Breast epithelium (tissue), 4 donors: ENCODE measurements around the gene WSB1. TPM values are rescaled to one million over a fixed set of nuclear protein-coding genes. Genes with fewer than 3 reads are reported as not detected.

ENCODE experiments used
- DNase-seq, 2 donors: peaks; one replicate each; pipeline ENCODE4 v3.0.0-alpha.2; 2019; ENCODE audit warnings: low spot score in 2 of 2
- H3K27ac ChIP-seq, 2 donors: fragments of 200-600 bp; sonication (generic) in 1 of 2; one replicate each; pipeline ENCODE4 v1.5.1; 2016 to 2019; ENCODE audit warnings: mild to moderate bottlenecking in 1 of 2
- H3K27me3 ChIP-seq, 2 donors: fragments of 200-600 bp; sonication (generic) in 1 of 2; one replicate each; pipeline versions ENCODE4 v1.5.1 to v1.6.0; 2017 to 2019; ENCODE audit warnings: control low read depth in 1 of 2, mild to moderate bottlenecking in 1 of 2
- H3K36me3 ChIP-seq: fragments of 200-600 bp; one replicate; pipeline ENCODE4 v1.5.1; 2019
- H3K4me1 ChIP-seq, 2 donors: fragments of 200-600 bp; sonication (generic); one replicate each; pipeline ENCODE4 v1.5.1; 2016 to 2019; ENCODE audit warnings: control low read depth in 1 of 2
- H3K4me3 ChIP-seq, 3 donors: fragments of 200-600 bp; sonication (generic); 1 replicate in 2 of 3; 2 replicates in 1 of 3; pipeline ENCODE4 v1.5.1; 2016 to 2019; ENCODE audit warnings: mild to moderate bottlenecking in 3 of 3, moderate library complexity in 2 of 3
- H3K9me3 ChIP-seq, 2 donors: fragments of 200-600 bp; sonication (generic) in 1 of 2; one replicate each; pipeline ENCODE4 v1.5.1; 2016 to 2019; ENCODE audit warnings: control low read depth in 1 of 2
- POLR2A ChIP-seq: fragments of 450-650 bp; IDR thresholded peaks from one replicate; pipeline ENCODE4 v1.6.1; 2016; ENCODE audit warnings: antibody characterized with exemption, mild to moderate bottlenecking, moderate library complexity
- POLR2AphosphoS5 ChIP-seq, 3 donors: sonication (generic); formaldehyde crosslinking; IDR thresholded peaks; one replicate each; pipeline ENCODE4 v1.6.1; 2017; ENCODE audit warnings: antibody characterized with exemption in 3 of 3
- intact Hi-C: fragments of 100-400 bp; cut with DNase I; formaldehyde crosslinking; loops from one replicate; pipeline ENCODE4 v1.15.1; 2023; ENCODE audit warnings: low total_unique reads
- total RNA-seq, 3 donors: library from RNA; depleted of rRNA; stranded (reverse); fragments of >200 nt; gene quantifications; one replicate each; pipeline ENCODE4 v1.1.0, GENCODE V29; 2016
- TF ChIP-seq, protein P1 (sequence below), 3 donors: fragments of 450-650 bp; IDR thresholded peaks; one replicate each; pipeline ENCODE4 v1.5.1; 2016 to 2017; ENCODE audit warnings: antibody characterized with exemption in 3 of 3, mild to moderate bottlenecking in 3 of 3, moderate library complexity in 3 of 3

The WSB1 gene
- total RNA-seq, 3 donors from 2014 or later, result 90.6 to 219 (median 160) TPM

DNA sequence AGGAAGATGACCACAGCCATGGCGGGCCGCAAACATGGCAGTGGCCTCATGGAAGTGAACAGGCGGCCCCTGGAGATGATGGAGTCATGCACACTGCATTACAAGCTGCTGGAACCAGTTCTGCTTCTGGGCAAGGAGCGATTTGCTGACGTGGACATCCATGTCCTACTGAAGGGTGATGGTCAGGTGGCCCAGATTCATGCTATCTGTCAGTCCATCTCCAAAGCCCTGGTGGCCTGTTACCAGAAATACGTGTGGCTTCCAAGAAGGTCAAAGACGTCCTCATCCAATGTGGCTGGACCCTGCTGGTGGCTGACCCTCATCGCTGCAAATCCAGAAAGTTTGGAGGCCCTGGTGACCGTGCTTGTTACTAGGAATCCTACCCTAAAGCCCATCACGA is 13.4 kb upstream of the WSB1 start:
- Histone ChIP-seq H3K27ac (no peak overlapping the region), H3K4me3 (no peak overlapping the region), H3K9me3 (no peaks in the 10 kb centered on the region), H3K36me3 (no peaks in the 10 kb centered on the region), H3K27me3 (no peaks in the 10 kb centered on the region), H3K4me1 (no peaks in the 10 kb centered on the region)
- DNase-seq, result no peak
- TF ChIP-seq, protein P1, sequence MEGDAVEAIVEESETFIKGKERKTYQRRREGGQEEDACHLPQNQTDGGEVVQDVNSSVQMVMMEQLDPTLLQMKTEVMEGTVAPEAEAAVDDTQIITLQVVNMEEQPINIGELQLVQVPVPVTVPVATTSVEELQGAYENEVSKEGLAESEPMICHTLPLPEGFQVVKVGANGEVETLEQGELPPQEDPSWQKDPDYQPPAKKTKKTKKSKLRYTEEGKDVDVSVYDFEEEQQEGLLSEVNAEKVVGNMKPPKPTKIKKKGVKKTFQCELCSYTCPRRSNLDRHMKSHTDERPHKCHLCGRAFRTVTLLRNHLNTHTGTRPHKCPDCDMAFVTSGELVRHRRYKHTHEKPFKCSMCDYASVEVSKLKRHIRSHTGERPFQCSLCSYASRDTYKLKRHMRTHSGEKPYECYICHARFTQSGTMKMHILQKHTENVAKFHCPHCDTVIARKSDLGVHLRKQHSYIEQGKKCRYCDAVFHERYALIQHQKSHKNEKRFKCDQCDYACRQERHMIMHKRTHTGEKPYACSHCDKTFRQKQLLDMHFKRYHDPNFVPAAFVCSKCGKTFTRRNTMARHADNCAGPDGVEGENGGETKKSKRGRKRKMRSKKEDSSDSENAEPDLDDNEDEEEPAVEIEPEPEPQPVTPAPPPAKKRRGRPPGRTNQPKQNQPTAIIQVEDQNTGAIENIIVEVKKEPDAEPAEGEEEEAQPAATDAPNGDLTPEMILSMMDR (IDR thresholded peaks at IDR 0.05), result no peak
- TF ChIP-seq POLR2AphosphoS5 (IDR thresholded peaks at IDR 0.05) (no peak), POLR2A (no peak)
- intact Hi-C loops, result no loop called here

DNA sequence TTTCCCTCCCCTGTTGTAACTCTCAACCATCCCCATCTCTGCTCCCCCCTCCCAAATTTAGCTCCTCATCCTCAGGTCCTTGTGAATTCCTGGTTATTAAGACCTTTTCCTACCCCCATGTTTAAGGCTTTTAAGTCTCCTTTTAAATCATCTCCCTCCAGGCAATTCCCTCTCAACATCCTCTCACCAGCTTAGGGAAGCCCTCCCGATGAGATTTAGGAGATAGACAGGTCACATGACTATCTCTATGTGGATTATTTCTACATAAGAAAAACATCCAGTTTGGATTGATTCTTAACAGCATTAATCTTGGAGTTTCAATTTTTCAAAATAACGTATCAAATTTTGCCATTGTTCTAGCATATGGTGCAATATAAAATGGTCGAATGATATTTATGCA is 12.5 kb upstream of the WSB1 start:
- Histone ChIP-seq H3K9me3 (no peaks in the 10 kb centered on the region), H3K36me3 (no peaks in the 10 kb centered on the region), H3K4me1 (no peaks in the 10 kb centered on the region), H3K27me3 (no peaks in the 10 kb centered on the region), H3K27ac (no peak overlapping the region), H3K4me3 (no peak overlapping the region)
- TF ChIP-seq, protein P1 (IDR thresholded peaks at IDR 0.05), result no peak
- TF ChIP-seq POLR2AphosphoS5 (IDR thresholded peaks at IDR 0.05) (no peak), POLR2A (no peak)
- DNase-seq, result no peak
- intact Hi-C loops, result no loop called here

GRCh38 chr17:27282054-27282551 is 11.8 kb upstream of the WSB1 start:
- no peak for DNase-seq
- intact Hi-C loops, result no loop called here
- Histone ChIP-seq H3K4me3 (no peak overlapping the region), H3K4me1 (no peaks in the 10 kb centered on the region), H3K36me3 (no peaks in the 10 kb centered on the region), H3K27ac (no peak overlapping the region), H3K9me3 (no peaks in the 10 kb centered on the region), H3K27me3 (no peaks in the 10 kb centered on the region)
- TF ChIP-seq POLR2A (no peak), POLR2AphosphoS5 (IDR thresholded peaks at IDR 0.05) (no peak)
- TF ChIP-seq, protein P1 (IDR thresholded peaks at IDR 0.05), result no peak

GRCh38 chr17:27283060-27283459 is 10.9 kb upstream of the WSB1 start:
- Histone ChIP-seq H3K27me3 (no peaks in the 10 kb centered on the region), H3K4me3 (no peak overlapping the region), H3K36me3 (no peaks in the 10 kb centered on the region), H3K9me3 (no peaks in the 10 kb centered on the region), H3K27ac (no peak overlapping the region), H3K4me1 (no peaks in the 10 kb centered on the region)
- TF ChIP-seq POLR2AphosphoS5 (IDR thresholded peaks at IDR 0.05) (no peak), POLR2A (no peak)
- TF ChIP-seq, protein P1 (IDR thresholded peaks at IDR 0.05), result no peak
- intact Hi-C loops, result no loop called here
- DNase-seq, result no peak

DNA sequence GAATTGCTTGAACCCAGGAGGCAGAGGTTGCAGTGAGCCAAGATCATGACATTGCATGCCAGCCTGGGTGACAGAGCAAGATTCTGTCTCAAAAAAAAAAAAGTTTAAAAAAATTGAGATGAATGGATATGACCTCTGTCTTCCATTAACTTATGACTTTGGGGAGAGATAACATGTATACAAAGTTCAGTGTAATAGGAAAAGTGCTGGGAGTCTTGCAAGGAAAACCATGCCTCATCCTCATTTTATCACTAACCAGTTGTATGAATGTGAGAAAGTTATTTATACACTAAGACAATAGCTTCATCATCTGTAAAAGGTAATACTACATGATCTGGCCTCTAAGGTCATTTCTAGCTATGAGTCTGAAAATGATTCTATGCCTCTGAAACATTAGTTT is 10.2 kb upstream of the WSB1 start:
- TF ChIP-seq POLR2AphosphoS5 (IDR thresholded peaks at IDR 0.05) (no peak), POLR2A (no peak)
- TF ChIP-seq, protein P1 (IDR thresholded peaks at IDR 0.05), result no peak
- H3K36me3 ChIP-seq, result no peaks in the 10 kb centered on the region
- no peak for DNase-seq
- no peaks in the 10 kb centered on the region for H3K9me3 ChIP-seq
- no peaks in the 10 kb centered on the region for H3K4me1 ChIP-seq
- no peak overlapping the region for H3K27ac ChIP-seq
- intact Hi-C loops, result no loop called here
- no peaks in the 10 kb centered on the region for H3K27me3 ChIP-seq
- H3K4me3 ChIP-seq, result no peak overlapping the region
